H1 (cell line): Measurements from ENCODE around the gene CDC7. TPM values are rescaled to one million over a fixed set of nuclear protein-coding genes. Genes with fewer than 3 reads are reported as not detected.
"Not testable (repeated sequence)": the region's sequence is repeated elsewhere in the genome, so short reads cannot be mapped to it uniquely, and the experiment has no call there.

Source experiments
- CTCF ChIA-PET: fragments of 300-600 bp; sonication (Branson Sonifier 250); formaldehyde crosslinking; loops from one replicate; lab custom pipeline; 2021; ENCODE audit not compliant: partially characterized antibody; lab: Charles Lee
- POLR2A ChIA-PET: fragments of 300-600 bp; sonication (Branson Sonifier 250); formaldehyde crosslinking; loops from one replicate; lab custom pipeline; 2021; ENCODE audit warnings: inconsistent platforms; ENCODE audit not compliant: partially characterized antibody; lab: Charles Lee
- DNase-seq, 2 experiments: peaks; one replicate each; pipeline versions ENCODE4 v3.0.0 to v3.0.0-alpha.2; 2010 to 2022; ENCODE audit warnings: low spot score in 2 of 2, low read depth in 1 of 2, mixed read lengths in 1 of 2
- FAIRE-seq: peaks from 2 replicates; lab custom pipeline; 2011; peaks lifted over from hg19 to GRCh38; lab: Jason Lieb, UNC
- H2AFZ ChIP-seq: 2 replicates; pipeline ENCODE4 v1.8.1; 2012; ENCODE audit warnings: low read length, inconsistent platforms
- H2AK5ac ChIP-seq: 2 replicates; pipeline ENCODE4 v1.6.1; 2013; ENCODE audit warnings: low read depth, low read length
- H2BK120ac ChIP-seq: replicated peaks from 2 replicates; pipeline ENCODE3; 2013; ENCODE audit warnings: low read depth, low read length, inconsistent platforms
- H2BK12ac ChIP-seq: 2 replicates; pipeline ENCODE4 v1.6.1; 2013; ENCODE audit warnings: low read depth, low read length
- H2BK15ac ChIP-seq: 2 replicates; pipeline ENCODE4 v1.6.1; 2013; ENCODE audit warnings: low read length
- H2BK20ac ChIP-seq: 2 replicates; pipeline ENCODE4 v1.6.1; 2013; ENCODE audit warnings: low read length
- H2BK5ac ChIP-seq: 2 replicates; pipeline ENCODE4 v1.6.1; 2013; ENCODE audit warnings: low read depth, low read length
- H3K14ac ChIP-seq: 2 replicates; pipeline ENCODE4 v1.6.1; 2013; ENCODE audit warnings: inconsistent platforms; ENCODE audit not compliant: insufficient read length
- H3K18ac ChIP-seq: 2 replicates; pipeline ENCODE4 v1.6.1; 2013; ENCODE audit warnings: low read length; ENCODE audit errors: extremely low read depth
- H3K23ac ChIP-seq: 2 replicates; pipeline ENCODE4 v1.6.1; 2013; ENCODE audit warnings: inconsistent platforms; ENCODE audit not compliant: insufficient read length
- H3K23me2 ChIP-seq: 2 replicates; pipeline ENCODE4 v1.6.1; 2013; ENCODE audit warnings: low read depth, low read length
- H3K27ac ChIP-seq: 2 replicates; pipeline ENCODE4 v1.6.1; 2011; ENCODE audit warnings: low read depth, low read length, inconsistent platforms
- H3K27me3 ChIP-seq, 4 experiments: replicated peaks in 1 of 4; 1 replicate in 1 of 4; 2 replicates in 3 of 4; pipeline versions ENCODE4 v1.6.1 to v1.8.1; 2011 to 2013; ENCODE audit warnings: low read length in 3 of 4, mild to moderate bottlenecking in 3 of 4, inconsistent platforms in 2 of 4, mixed read lengths in 2 of 4, moderate library complexity in 1 of 4; ENCODE audit not compliant: control insufficient read depth in 3 of 4, insufficient read depth in 3 of 4; ENCODE audit errors: extremely low read depth in 1 of 4
- H3K36me3 ChIP-seq, 4 experiments: 2 replicates each; pipeline versions ENCODE4 v1.6.1 to v1.8.1; 2011 to 2013; ENCODE audit warnings: mild to moderate bottlenecking in 4 of 4, low read length in 3 of 4, moderate library complexity in 2 of 4, control low read depth in 1 of 4, inconsistent platforms in 1 of 4; ENCODE audit not compliant: insufficient read depth in 4 of 4, control insufficient read depth in 2 of 4
- H3K4ac ChIP-seq: replicated peaks from 2 replicates; pipeline ENCODE3; 2013; ENCODE audit warnings: low read length, low read depth, mixed read lengths, inconsistent platforms; ENCODE audit not compliant: insufficient read length
- H3K4me1 ChIP-seq, 4 experiments: replicated peaks in 1 of 4; 1 replicate in 1 of 4; 2 replicates in 3 of 4; pipeline versions ENCODE4 v1.6.1 to v1.8.1; 2011 to 2013; ENCODE audit warnings: low read length in 3 of 4, inconsistent platforms in 2 of 4, mixed read lengths in 1 of 4; ENCODE audit not compliant: insufficient read depth in 4 of 4, control insufficient read depth in 3 of 4
- H3K4me2 ChIP-seq, 2 experiments: 2 replicates each; pipeline versions ENCODE4 v1.6.1 to v1.8.1; 2011 to 2013; ENCODE audit warnings: low read depth in 2 of 2, low read length in 2 of 2, control low read depth in 1 of 2, inconsistent platforms in 1 of 2, mild to moderate bottlenecking in 1 of 2; ENCODE audit not compliant: insufficient read depth in 1 of 2
- H3K4me3 ChIP-seq, 4 experiments: fragments of 200-600, 300-600 bp in 1 of 4; sonication (generic), shearing (Covaris generic), sonication (Bioruptor Twin) in 1 of 4; 2 replicates each; pipeline versions ENCODE4 v1.5.1 to v1.8.1; 2011 to 2016; ENCODE audit warnings: low read length in 4 of 4, low read depth in 3 of 4, control low read depth in 2 of 4, inconsistent platforms in 2 of 4, mild to moderate bottlenecking in 2 of 4, mixed read lengths in 1 of 4, moderate library complexity in 1 of 4; ENCODE audit not compliant: insufficient read depth in 2 of 4; ENCODE audit errors: extremely low read depth in 1 of 4
- H3K56ac ChIP-seq: replicated peaks from 2 replicates; pipeline ENCODE3; 2013; ENCODE audit warnings: low read depth, mild to moderate bottlenecking, mixed read lengths, low read length, inconsistent platforms; ENCODE audit not compliant: insufficient read length
- H3K79me1 ChIP-seq: 2 replicates; pipeline ENCODE4 v1.6.1; 2013; ENCODE audit warnings: low read depth, low read length, control low read depth
- H3K79me2 ChIP-seq, 2 experiments: 2 replicates each; pipeline versions ENCODE4 v1.6.1 to v1.8.1; 2012 to 2013; ENCODE audit warnings: low read length in 2 of 2, mild to moderate bottlenecking in 2 of 2, inconsistent platforms in 1 of 2; ENCODE audit not compliant: insufficient read depth in 2 of 2, control insufficient read depth in 1 of 2
- H3K9ac ChIP-seq, 4 experiments: replicated peaks in 1 of 4; 1 replicate in 1 of 4; 2 replicates in 3 of 4; pipeline versions ENCODE4 v1.6.1 to v1.8.1; 2011 to 2013; ENCODE audit warnings: low read depth in 3 of 4, low read length in 3 of 4, control low read depth in 2 of 4, mild to moderate bottlenecking in 2 of 4, moderate library complexity in 2 of 4, inconsistent platforms in 1 of 4; ENCODE audit errors: extremely low read depth in 1 of 4
- H3K9me3 ChIP-seq, 2 experiments: 2 replicates each; pipeline versions ENCODE4 v1.6.1 to v1.8.1; 2012 to 2013; ENCODE audit warnings: mild to moderate bottlenecking in 2 of 2, moderate library complexity in 2 of 2, control low read depth in 1 of 2, inconsistent platforms in 1 of 2, low read depth in 1 of 2, low read length in 1 of 2, mixed read lengths in 1 of 2; ENCODE audit not compliant: insufficient read depth in 2 of 2
- H4K20me1 ChIP-seq, 2 experiments: replicated peaks in 1 of 2; 2 replicates each; pipeline versions ENCODE3 to v1.8.1; 2011 to 2013; ENCODE audit warnings: inconsistent platforms in 2 of 2, low read length in 2 of 2, mild to moderate bottlenecking in 1 of 2; ENCODE audit not compliant: insufficient read depth in 2 of 2, control insufficient read depth in 1 of 2
- H4K5ac ChIP-seq: 2 replicates; pipeline ENCODE4 v1.6.1; 2013; ENCODE audit warnings: low read length, low read depth, mixed read lengths, inconsistent platforms; ENCODE audit not compliant: insufficient read length
- H4K8ac ChIP-seq: 2 replicates; pipeline ENCODE4 v1.8.0; 2013; ENCODE audit warnings: mild to moderate bottlenecking, moderate library complexity, low read length, inconsistent platforms; ENCODE audit not compliant: insufficient read depth; ENCODE audit errors: extremely low read depth
- H4K91ac ChIP-seq: replicated peaks from 2 replicates; pipeline ENCODE3; 2013; ENCODE audit warnings: low read length, mixed read lengths, inconsistent platforms; ENCODE audit not compliant: insufficient read length
- WGBS, 2 experiments: shearing (Covaris generic) in 1 of 2; methylation state at CpG; one replicate each; pipeline versions ENCODE4 v1.1.6 to v1.1.7; 2013 to 2015; ENCODE audit warnings: low lambda C conversion rate in 2 of 2, mixed read lengths in 2 of 2, inconsistent platforms in 1 of 2, low coverage in 1 of 2, missing lambda C conversion rate in 1 of 2; ENCODE audit not compliant: insufficient replicate concordance in 2 of 2, insufficient coverage in 1 of 2, insufficient read length in 1 of 2; ENCODE audit errors: extremely low coverage in 1 of 2, missing lambda C conversion rate in 1 of 2; 5-methylcytosine and 5-hydroxymethylcytosine counted together
- polyA plus RNA-seq, 7 experiments: library from polyadenylated mRNA; depleted of rRNA in 3 of 7; stranded (reverse) in 5 of 7; unstranded in 2 of 7; fragments of >200 nt in 5 of 7; fragments of 200-250 nt in 2 of 7; gene quantifications; 1 replicate in 5 of 7; 2 replicates in 1 of 7; 4 replicates in 1 of 7; pipeline versions ENCODE4 v1.2.1 to v1.2.3, GENCODE V29; 2011 to 2013; ENCODE audit warnings: missing spikeins in 2 of 7, mixed read lengths in 2 of 7
- total RNA-seq: library from RNA; stranded (reverse); fragmentation: NEBNext Ultra II Directional; extraction: Animal tissue kit (Norgen Biotek cat#: 25700); gene quantifications from 2 replicates; pipeline ENCODE4 v1.2.1, GENCODE V29; 2021

The CDC7 gene
- total and polyA plus RNA-seq, 2 of the 8 experiments (the other 6 are each of a cell fraction or from before 2014, with no cell fraction given): 12.2 to 34.4 TPM

DNA sequence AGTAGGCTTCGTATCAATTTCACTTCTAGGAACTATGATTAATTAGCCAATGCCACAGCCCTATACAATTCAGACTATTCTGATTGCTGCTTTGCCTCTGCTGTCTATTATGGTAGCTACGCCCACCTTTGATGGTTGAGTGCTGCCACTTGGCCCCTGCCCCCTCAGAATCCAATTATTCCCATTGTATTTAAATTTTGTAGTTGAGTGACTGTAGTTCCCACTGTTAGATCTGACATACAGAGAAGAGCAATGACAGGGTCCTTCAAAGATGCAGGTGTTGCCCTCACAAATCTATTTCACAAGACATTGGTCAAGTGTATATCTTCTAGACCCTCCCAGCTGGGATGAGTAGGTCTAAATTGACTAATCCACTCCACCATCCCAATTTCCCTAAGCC is 35.3 kb upstream of the CDC7 start:
- peaks cover 4 to 22% of the 10 kb centered on the region in 2 experiments; a peak in 3 of 4 replicates for H3K9me3 ChIP-seq
- H3K4me3 ChIP-seq, H3K27me3 ChIP-seq, H3K27ac ChIP-seq, H3K36me3 ChIP-seq, H4K5ac ChIP-seq, H3K4me2 ChIP-seq, H3K4ac ChIP-seq, H3K4me1 ChIP-seq, H2BK12ac ChIP-seq, DNase-seq, H2AFZ ChIP-seq, H4K20me1 ChIP-seq, H3K14ac ChIP-seq, H3K79me1 ChIP-seq, H3K56ac ChIP-seq, H3K23ac ChIP-seq, FAIRE-seq, H3K18ac ChIP-seq, H2AK5ac ChIP-seq, H3K23me2 ChIP-seq, H2BK20ac ChIP-seq, H2BK120ac ChIP-seq, H4K8ac ChIP-seq, POLR2A ChIA-PET, H4K91ac ChIP-seq, H3K9ac ChIP-seq, H3K79me2 ChIP-seq, CTCF ChIA-PET, H2BK15ac ChIP-seq, H2BK5ac ChIP-seq: not testable (repeated sequence)
- 90% methylated on average over 2 of the region's 2 CpGs; no CpG with 5 or more reads in 1 of the 2 experiments for WGBS, 2 experiments
